HG02981 (cell line): Measurements from ENCODE around the gene LRRC8D.
"Not testable (repeated sequence)": the region's sequence is repeated elsewhere in the genome, so short reads cannot be mapped to it uniquely, and the experiment has no call there.

Source experiments
- ATAC-seq: cut with Tn5 transposase; IDR thresholded peaks from one replicate; pipeline ENCODE4 v1.9.1; 2021; ENCODE audit warnings: mild to moderate bottlenecking, moderate library complexity; ENCODE audit not compliant: unreplicated experiment

The LRRC8D gene

DNA sequence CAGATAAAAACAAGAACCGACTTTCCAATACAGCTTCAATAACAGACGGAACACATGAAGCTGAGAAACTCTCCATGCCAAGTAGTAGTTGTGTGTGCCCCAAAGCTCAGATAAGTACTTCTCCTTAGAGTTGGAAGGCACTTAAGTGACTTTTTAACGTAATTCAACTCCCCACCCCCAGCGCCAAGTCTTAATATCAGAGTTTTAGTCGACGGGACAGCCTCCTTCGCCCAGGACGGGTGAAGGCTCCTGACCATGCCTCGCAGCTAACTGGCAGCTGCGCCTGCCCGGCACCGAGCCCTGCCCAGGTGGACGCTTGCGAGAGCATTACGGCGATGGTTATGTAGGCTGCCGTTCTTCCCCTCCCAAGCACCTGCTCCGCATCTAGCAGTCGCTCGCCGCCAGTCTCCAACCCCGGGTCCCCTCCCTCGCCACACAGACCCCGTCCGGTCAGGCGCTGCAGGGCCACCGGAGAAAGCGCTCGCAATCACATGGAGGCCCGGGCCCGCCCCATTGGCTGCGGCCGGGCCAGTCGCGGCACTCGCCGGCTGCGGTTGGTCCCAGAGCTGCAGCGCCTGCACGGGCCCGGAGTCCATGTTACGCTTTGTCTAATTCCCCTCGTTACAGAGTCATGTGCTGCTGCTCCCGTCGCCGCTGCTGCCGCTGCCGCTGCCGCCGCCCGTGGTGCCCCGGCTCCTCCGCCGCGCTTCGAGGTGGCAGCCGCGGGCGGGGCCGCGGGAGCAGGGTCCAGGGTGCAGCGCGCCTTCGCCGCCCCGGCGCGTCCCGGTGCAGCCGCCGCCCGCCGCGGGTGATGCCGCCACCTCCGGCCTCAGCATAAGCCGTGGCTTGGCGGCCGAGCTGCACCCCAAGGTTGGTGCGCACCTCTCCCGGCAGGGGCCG is at the start of gene LRRC8D:
Gene LRRC8D (plus strand): TSS at position 611 of the 900 bp plus-strand sequence. CDS start 112,037 bp downstream, outside the sequence.
- ATAC-seq: peak; percentile 67

DNA sequence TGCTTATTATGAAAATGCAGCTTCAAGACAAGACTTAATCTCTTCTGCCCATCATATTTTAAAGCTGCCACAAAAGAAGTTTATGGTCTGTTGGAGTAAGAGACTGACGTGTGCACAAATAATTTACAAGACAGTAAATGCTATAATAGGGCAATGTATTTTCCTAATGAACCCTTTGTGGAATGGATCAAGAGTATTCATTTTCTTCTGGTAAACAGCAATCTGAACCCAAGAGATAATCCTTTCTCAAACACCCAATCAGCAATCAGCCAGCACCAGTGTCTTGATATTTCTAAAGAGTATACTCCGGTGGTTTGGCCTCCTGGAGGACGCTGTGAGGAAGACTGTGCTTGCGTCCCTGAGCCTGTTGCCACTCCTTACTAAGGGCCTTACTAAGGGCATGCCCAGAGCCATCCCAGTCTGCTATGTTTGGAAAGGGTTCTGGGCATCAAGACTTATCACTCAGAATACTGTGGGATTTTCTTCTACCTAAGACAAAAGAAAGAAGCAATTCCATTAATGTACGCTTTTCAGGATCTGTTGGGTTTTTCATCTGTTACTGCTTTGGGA is 48.8 kb upstream of the LRRC8D start:
- no peak for ATAC-seq

DNA sequence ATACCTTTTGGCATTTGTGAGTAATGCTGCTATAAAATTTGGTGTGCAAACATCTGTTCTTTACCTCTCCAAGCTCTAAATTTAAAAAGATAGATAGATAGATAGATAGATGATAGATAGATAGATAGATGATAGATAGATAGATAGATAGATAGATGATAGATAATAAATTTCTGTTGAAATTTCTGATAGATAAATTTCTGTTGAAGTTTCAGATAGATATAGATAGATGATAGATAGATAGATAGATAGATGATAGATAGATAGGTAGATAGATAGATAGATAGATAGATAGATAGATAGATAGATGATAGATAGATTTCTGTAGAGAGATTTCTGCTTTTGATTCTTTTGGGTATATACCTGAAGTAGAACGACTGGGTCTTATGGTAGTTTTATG is 44.7 kb upstream of the LRRC8D start:
- ATAC-seq: not testable (repeated sequence)

DNA sequence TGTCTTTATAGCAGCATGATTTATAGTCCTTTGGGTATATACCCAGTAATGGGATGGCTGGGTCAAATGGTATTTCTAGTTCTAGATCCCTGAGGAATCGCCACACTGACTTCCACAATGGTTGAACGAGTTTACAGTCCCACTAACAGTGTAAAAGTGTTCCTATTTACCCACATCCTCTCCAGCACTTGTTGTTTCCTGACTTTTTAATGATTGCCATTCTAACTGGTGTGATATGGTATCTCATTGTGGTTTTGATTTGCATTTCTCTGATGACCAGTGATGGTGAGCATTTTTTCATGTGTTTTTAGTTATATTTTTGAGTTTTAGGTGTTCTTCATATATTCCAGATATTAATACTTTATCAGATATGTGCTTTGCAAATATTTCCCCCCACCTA is 43.6 kb upstream of the LRRC8D start:
- ATAC-seq: not testable (repeated sequence)

DNA sequence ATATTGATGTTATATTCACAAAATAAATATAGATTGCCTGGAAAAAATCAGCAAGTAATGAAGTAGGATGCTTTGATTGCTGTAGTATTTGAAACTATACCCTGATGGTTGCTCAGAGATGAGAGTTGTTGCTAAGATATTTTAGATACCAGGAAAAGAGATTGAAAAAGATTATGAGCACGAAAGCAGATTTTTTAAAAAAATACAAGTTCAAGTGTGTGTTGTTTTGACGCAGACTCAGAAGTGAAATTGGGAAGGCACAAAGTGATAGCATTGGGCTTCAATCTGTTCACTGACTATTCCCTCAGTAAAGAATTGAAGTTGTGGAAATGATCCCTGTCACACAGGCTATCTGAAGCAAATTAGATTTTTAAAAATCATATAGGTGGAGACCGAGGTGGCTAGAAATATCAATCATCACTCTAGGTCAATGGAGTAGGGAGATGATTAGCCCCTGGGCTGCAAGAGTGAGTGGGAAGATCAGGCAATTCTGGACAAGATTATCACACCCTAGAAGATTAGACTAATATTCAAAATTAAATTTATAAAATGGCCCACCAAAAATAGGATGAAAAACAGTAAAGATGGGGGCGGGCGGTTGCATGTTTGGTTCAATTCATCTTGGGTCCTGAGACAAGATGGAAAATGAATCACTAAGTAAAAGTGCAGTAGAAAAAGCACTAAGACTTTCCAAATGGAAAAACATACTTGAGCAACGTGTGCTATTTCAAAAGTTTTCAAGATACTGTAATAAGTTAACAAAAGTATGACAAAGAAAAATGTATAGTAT is 41.5 kb upstream of the LRRC8D start:
- no peak for ATAC-seq

DNA sequence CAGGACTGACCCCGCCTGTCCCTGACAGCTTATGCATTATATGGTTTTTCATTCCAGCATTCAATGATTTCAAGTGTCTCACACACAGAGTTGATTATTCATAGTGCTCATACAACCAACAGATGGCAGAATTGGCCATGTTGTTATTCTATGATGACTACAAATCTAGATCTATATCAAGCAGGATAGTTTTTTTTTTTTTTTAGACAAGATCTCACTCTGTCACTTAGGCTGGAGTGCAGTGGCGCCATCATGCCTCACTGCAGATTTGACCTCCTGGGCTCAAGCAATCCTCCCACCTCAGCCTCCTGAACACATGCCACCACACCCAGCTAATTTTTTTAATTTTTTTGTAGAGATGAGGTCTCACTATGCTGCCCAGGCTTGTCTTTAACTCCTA is 40.1 kb upstream of the LRRC8D start:
- ATAC-seq: no peak

DNA sequence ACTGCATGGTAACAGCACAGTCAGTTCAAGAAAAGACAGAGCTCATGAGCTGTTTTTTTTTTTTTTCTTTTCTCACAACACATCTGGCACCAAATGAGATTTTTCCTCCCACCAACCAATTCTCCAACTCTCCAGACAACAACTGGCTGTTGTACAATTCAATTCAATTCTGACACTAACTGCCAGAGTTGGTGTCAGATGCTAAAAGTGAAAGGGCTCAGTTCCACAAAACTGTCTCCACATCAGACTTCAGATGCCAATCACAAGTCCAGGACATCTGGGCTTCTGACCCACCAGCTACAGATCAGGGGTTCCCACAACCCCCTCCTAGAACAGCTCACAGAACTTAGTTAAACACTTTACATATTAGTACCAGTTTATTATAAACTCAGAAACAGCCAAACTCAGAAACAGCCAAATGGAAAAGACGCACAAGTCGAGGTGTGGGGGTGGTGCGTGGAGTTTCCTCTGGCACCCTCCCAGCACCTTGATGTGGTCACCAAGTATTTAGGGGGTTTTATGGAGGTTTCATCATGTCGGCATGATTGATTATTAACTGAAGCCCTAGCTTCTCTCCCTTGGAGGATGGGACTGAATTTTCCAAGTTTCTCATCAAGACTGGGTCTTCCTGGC is 39.2 kb upstream of the LRRC8D start:
- ATAC-seq: peak; percentile 88

DNA sequence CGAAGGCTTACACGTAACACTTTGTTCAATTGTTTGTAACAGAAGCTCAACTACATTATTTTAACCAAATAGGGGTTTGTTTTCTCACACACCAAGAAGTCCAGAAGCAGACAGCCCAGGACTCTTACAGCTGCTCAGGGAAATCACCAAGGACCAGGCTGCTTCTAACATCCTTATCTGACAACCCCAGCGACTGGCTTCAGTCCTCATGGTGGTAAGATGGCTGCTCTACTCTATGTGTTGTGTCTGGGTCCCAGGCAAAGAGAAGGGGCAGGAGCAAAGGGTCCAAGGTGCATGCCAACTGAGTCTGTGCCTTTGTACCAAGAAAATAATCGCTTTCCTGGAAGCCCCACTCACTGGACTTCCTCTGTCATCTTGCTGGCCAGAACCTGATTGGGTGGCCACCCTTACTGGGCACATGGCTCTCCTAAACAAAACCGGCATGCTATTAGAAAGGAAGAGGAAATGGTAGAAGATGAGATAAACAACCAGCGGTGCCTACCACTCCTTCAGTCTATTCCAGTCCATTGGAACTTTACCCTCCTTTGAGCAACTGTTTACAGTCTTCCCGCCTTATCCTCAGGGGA is 34.1 kb upstream of the LRRC8D start:
- ATAC-seq: no peak

DNA sequence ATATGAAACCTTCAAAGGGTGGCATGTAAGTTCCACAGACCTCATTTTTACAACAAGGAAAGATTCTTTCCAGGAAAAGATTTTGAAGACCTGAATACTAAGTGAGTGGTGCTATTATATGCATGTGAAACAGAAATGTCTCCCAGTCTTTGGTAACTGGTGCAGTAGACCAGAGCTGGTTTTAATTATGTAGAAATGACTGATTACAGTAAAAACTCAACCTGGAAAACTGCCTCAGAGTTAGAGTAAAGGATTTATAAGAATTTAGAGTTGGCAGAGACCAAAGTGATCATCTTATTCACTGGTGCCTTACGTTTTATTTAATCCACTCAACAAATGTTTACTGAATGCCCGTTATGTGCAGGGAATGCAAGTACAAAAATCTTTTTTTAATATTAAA is 30.2 kb upstream of the LRRC8D start:
- no peak for ATAC-seq

DNA sequence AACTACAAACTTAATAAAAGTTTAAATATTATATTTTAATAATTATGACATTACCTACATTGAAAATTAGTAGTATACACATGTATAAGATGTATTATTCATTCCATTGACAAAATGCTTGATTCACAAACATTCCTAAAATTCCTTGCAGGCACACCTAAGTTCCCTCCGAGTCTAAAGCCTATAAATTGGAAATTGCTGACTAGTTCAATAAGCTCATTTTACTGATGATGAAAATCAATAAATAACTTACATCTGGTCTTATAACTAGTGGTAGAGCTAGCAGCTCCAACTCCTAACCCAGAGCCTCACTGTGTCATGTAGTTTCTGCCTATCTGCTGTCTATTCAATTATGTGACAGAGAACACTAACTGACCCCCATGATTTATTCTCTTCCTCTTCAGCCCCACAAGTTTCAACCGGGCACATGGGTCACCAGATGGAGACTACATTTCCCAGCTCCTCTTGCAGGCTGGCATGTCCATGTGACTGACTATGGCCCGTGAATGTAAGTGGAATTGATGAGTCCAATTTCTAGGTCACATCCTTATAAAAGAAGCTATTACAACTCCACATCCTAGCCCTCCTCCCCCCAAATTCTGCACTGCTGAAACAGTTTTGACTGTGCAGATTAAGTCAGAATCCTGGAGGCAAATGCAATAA is 29.6 kb upstream of the LRRC8D start:
- no peak for ATAC-seq

DNA sequence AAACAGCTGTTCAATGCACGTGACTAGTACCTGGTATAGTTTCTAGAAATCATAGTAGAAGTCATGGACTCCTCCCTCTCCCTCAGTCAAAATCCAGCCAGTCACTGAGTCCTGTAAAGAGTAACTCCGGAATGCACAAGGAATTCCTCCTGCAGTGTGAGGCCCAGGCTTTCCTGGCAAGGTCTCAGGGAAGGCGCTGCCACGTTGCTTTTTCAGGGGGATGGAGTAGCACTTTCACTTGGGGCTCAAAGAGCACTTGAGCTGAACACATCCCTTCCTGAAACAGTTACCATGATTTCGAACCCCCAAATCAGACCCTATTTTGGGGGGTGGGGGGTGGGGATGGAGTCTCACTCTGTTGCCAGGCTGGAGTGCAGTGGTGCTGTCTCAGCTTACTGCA is 26.4 kb upstream of the LRRC8D start:
- ATAC-seq: no peak

DNA sequence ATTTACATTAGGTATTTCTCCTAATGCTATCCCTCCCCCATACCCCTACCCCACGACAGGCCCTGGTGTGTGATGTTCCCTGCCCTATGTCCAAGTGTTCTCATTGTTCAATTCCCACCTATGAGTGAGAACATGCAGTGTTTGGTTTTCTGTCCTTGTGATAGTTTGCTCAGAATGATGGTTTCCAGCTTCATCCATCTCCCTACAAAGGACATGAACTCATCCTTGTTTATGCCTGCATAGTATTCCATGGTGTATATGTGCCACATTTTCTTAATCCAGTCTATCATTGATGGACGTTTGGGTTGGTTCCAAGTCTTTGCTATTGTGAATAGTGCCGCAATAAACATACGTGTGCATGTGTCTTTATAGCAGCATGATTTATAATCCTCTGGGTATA is 25.3 kb upstream of the LRRC8D start:
- ATAC-seq: not testable (repeated sequence)

DNA sequence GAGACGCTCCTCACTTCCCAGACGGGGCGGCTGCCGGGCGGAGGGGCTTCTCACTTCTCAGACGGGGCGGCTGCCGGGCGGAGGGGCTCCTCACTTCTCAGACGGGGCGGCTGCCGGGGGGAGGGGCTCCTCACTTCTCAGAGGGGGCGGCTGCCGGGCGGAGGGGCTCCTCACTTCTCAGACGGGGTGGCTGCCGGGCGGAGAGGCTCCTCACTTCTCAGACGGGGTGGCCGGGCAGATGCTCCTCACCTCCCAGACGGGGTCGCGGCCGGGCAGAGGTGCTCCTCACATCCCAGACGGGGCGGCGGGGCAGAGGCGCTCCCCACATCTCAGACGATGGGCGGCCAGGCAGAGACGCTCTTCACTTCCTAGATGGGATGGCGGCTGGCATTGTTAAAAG is 23.0 kb upstream of the LRRC8D start:
- ATAC-seq: not testable (repeated sequence)

DNA sequence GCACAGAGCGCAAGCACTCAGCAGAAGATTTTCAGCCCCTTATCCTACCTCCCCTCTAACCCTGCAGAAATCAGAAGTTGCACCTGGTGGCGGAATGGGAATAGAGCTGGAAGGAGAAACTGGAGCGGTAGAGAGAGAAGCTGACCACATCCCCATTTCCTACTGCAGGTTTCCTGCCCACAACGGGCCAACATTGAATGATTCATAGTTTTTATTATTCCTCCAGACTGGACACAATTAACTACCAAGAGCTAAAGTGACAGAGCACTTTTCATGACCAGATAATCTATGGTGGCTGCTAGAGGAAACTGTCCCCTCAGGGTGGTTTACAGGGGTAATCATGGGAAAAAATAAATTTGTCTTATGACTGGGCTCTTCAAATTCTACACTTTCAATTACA is 21.3 kb upstream of the LRRC8D start:
- ATAC-seq: no peak

DNA sequence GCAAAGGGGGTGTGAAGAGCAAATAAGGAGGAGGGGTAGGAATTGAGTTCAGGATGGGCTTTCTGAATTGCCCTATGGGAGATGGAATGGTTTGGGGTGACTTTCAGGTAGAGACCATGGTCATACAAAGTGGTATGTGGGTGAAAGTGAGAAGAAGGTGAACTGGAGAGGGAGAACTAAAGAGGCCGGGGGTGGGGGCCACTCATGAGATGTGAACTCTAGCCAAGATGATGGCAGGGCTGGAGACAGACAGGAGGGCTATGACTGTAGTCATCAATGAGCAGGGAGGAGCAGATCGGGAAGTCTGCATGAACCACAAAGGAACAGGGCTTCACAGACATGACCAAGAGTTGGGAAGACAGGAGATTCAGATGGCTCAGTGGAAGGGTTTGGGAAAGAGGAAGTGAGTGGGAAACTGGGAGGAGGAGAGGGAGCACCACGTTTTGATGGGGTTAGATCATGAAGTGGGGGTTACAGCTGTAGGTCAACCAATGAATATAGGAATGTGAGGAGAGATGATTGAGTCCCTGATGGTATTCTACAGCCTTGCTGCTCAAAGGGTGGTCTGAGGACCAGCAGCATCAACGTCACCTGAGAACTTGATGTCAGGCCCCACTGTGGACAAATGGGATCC is 20.7 kb upstream of the LRRC8D start:
- no peak for ATAC-seq

DNA sequence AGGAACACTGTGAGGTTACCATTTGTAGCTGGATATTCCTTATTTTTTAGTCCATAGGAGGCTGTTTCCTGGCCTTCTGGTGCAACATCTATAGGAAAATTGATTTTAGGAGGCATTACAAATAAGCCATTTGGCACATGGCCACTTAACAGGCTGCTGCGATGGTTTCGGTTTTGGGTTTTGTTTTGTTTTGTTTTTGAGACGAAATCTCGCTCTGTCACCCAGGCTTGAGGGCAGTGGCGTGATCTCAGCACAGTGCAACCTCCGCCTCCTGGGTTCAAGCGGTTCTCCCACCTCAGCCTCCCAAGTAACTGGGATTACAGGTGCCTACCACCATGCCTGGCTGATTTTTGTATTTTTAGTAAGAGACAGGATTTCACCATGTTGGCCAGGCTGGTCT is 20.1 kb upstream of the LRRC8D start:
- no peak for ATAC-seq

DNA sequence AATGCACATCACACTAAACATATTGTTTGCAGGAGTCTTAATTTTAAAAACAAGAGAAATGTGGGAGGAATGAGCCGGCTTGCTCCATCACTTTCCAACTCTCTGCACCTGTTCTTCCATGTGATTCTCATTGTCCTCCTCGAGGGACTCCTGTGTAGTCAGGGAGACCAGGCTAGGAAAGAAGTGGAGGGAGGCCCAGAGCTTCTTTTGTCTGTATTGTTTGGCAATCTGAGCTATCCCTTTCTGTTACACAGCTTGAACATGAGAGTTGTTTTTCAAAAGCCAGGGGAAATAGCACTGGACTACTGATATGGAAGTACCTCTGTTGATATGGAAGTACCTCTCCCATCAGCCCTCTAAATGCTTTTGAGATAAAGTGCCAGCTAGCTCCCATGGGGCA is 18.8 kb upstream of the LRRC8D start:
- no peak for ATAC-seq

DNA sequence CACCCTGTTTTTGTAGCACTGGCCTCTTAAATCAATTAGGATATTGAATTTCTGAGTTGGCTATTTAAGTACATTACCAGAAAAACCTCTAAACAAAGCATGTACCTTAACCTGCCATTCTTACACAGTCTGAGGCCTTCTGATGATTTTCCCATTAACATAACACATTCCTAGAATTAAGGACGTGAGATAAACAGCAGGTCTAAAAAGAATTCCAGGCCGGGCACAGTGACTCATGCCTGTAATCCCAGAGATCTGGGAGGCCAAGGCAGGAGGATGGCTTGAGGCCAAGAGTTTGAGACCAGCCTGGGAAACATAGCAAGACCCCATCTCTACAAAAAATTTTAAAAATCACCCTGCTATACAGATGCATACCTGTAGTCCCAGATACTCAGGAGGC is 18.0 kb upstream of the LRRC8D start:
- no peak for ATAC-seq

DNA sequence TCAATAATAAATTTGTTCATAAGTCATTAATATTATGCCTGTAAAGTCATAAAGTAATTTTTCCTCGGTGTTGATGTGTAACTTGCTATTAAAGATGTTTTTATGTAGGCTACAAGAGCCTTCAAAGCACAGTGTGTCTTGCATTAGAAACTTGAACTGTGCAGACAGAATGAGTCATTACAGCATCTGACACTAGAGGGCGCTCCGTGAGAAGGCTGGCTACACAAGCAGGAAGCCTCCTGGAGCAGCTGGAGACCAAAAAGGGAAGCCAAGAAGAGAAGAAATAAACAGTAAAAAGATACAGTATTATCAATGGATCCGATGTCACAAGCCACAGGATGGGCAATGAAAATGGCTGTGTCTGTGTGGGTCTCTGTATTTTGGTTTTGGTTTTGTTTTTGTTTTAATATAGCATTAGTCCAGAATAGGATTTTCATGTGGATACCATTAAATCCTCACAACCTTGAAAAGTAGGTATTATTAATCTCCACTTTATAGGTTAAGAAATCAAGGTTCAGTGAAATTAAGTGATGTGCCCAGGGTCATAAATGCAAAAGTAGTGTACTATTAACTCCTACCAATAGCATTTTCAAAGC is 16.1 kb upstream of the LRRC8D start:
- peak; percentile 74 for ATAC-seq
